Neural cell (in vitro differentiated cells): ENCODE data around the gene ADSS1. TPM values are rescaled to one million over a fixed set of nuclear protein-coding genes. Genes with fewer than 3 reads are reported as not detected.

ENCODE experiments used
- H2AFZ ChIP-seq: fragments of 200-600, 300-800 bp; sonication (generic), shearing (Covaris generic); 2 replicates; pipeline ENCODE4 v1.6.0; 2014; ENCODE audit warnings: low read depth, mild to moderate bottlenecking, antibody characterized with exemption, low read length, moderate library complexity
- H3F3A ChIP-seq: fragments of 200-600 bp; shearing (Covaris generic); 2 replicates; pipeline ENCODE4 v1.6.1; 2016; ENCODE audit warnings: mild to moderate bottlenecking, moderate library complexity, mixed read lengths, antibody characterized with exemption, low read length; ENCODE audit not compliant: insufficient read depth, poor library complexity, severe bottlenecking
- H3K27ac ChIP-seq: fragments of 200-600, 300-800 bp; sonication (generic), shearing (Covaris generic); 2 replicates; pipeline ENCODE4 v1.5.1; 2014; ENCODE audit warnings: mild to moderate bottlenecking, low read length, moderate library complexity
- H3K27me3 ChIP-seq: fragments of 300-800, 200-600 bp; sonication (generic), shearing (Covaris generic); 2 replicates; pipeline ENCODE4 v1.6.0; 2014; ENCODE audit warnings: mild to moderate bottlenecking, low read depth, low read length, moderate library complexity; ENCODE audit not compliant: insufficient read depth
- H3K36me3 ChIP-seq: fragments of 300-800, 200-600 bp; sonication (generic), shearing (Covaris generic); 2 replicates; pipeline ENCODE4 v1.5.1; 2014; ENCODE audit warnings: mild to moderate bottlenecking, antibody characterized with exemption, low read length, moderate library complexity; ENCODE audit not compliant: insufficient read depth
- H3K4me2 ChIP-seq: fragments of 300-800, 200-600 bp; sonication (generic), shearing (Covaris generic); 2 replicates; pipeline ENCODE4 v1.6.0; 2014; ENCODE audit warnings: mild to moderate bottlenecking, low read length
- H3K4me3 ChIP-seq: fragments of 300-800, 200-600 bp; sonication (generic), shearing (Covaris generic); 2 replicates; pipeline ENCODE4 v1.5.1; 2014; ENCODE audit warnings: mild to moderate bottlenecking, low read length, moderate library complexity
- H3K79me2 ChIP-seq: fragments of 200-600 bp; shearing (Covaris generic); replicated peaks from 2 replicates; pipeline ENCODE4 v1.6.0; 2014; ENCODE audit warnings: mild to moderate bottlenecking, low read length, moderate library complexity; ENCODE audit not compliant: insufficient read depth
- H3K9ac ChIP-seq: fragments of 300-800, 200-600 bp; sonication (generic), shearing (Covaris generic); 2 replicates; pipeline ENCODE4 v1.6.1; 2016; ENCODE audit warnings: mild to moderate bottlenecking, low read length, mixed read lengths
- H3K9me2 ChIP-seq: fragments of 200-600 bp; shearing (Covaris generic); 2 replicates; pipeline ENCODE4 v1.6.1; 2016; ENCODE audit warnings: mild to moderate bottlenecking, low read length, mixed read lengths; ENCODE audit not compliant: insufficient read depth
- H3K9me3 ChIP-seq: fragments of 200-600, 300-800 bp; sonication (generic), shearing (Covaris generic); 2 replicates; pipeline ENCODE4 v1.6.1; 2016; ENCODE audit warnings: mild to moderate bottlenecking, mixed run types, low read length, moderate library complexity, mixed read lengths
- H4K20me1 ChIP-seq: fragments of 200-600 bp; shearing (Covaris generic); 2 replicates; pipeline ENCODE4 v1.6.1; 2016; ENCODE audit warnings: mild to moderate bottlenecking, mixed run types; ENCODE audit not compliant: insufficient read depth
- CTCF ChIP-seq: fragments of 450-650 bp; IDR thresholded peaks from 2 replicates; pipeline ENCODE4 v1.5.1; 2014; ENCODE audit warnings: antibody characterized with exemption, mild to moderate bottlenecking, moderate library complexity; ENCODE audit not compliant: poor library complexity, severe bottlenecking
- EP300 ChIP-seq: fragments of 450-650 bp; conservative IDR thresholded peaks from 2 replicates; pipeline ENCODE4 v1.6.1; 2014; ENCODE audit warnings: antibody characterized with exemption, mild to moderate bottlenecking, moderate library complexity; ENCODE audit not compliant: poor library complexity, severe bottlenecking
- EZH2 ChIP-seq: fragments of 200-600, 300-800 bp; shearing (Covaris generic), sonication (generic); IDR thresholded peaks from 2 replicates; pipeline ENCODE4 v1.6.1; 2014; ENCODE audit warnings: antibody characterized with exemption, low read length, borderline replicate concordance, mild to moderate bottlenecking; ENCODE audit not compliant: insufficient read depth, poor library complexity, severe bottlenecking
- MXI1 ChIP-seq: fragments of 450-650 bp; conservative IDR thresholded peaks from 2 replicates; pipeline ENCODE4 v1.6.1; 2014; ENCODE audit warnings: antibody characterized with exemption, mild to moderate bottlenecking; ENCODE audit not compliant: poor library complexity, severe bottlenecking
- POLR2AphosphoS5 ChIP-seq: IDR thresholded peaks from 2 replicates; pipeline ENCODE4 v1.6.1; 2012
- RAD21 ChIP-seq: fragments of 450-650 bp; conservative IDR thresholded peaks from 2 replicates; pipeline ENCODE4 v1.6.1; 2014; ENCODE audit warnings: antibody characterized with exemption, mild to moderate bottlenecking, moderate library complexity
- REST ChIP-seq: IDR thresholded peaks from 2 replicates; pipeline ENCODE4 v1.6.1; 2012; ENCODE audit warnings: borderline replicate concordance
- SMC3 ChIP-seq: fragments of 450-650 bp; conservative IDR thresholded peaks from 2 replicates; pipeline ENCODE4 v1.6.1; 2014; ENCODE audit warnings: antibody characterized with exemption, mild to moderate bottlenecking, moderate library complexity; ENCODE audit not compliant: poor library complexity
- TAF1 ChIP-seq: IDR thresholded peaks from 2 replicates; pipeline ENCODE4 v1.6.1; 2012; ENCODE audit warnings: low read depth
- polyA plus RNA-seq: library from polyadenylated mRNA; depleted of rRNA; stranded (reverse); fragments of >200 nt; gene quantifications from 2 replicates; pipeline ENCODE4 v1.2.3, GENCODE V29; 2014

ADSS1 gene
- polyA plus RNA-seq, 1 donor from 2014 or later = 4.3 TPM

- TF ChIP-seq SMC3 (no peak), CTCF (no peak), EZH2 (no peak), TAF1 (no peak), RAD21 (no peak), POLR2AphosphoS5 (peak; percentile 12), REST (no peak)
- H3K27me3 ChIP-seq = peaks cover 30% of the 10 kb centered on the region
- H3K4me2 ChIP-seq = peak within 1 kb of the TSS; percentile 79
- H2AFZ ChIP-seq = no peak within 1 kb of the TSS
- H3K9ac ChIP-seq = peak within 1 kb of the TSS; percentile 74
- H3K79me2 ChIP-seq = peaks cover 23% of the 10 kb centered on the region
- H4K20me1 ChIP-seq = no peaks in the 10 kb centered on the region
- no peaks in the 10 kb centered on the region for H3K9me3 ChIP-seq
- H3K36me3 ChIP-seq = no peaks in the 10 kb centered on the region
- no peaks in the 10 kb centered on the region for H3K9me2 ChIP-seq
- no peak within 1 kb of the TSS for H3K27ac ChIP-seq
- H3K4me3 ChIP-seq = peak within 1 kb of the TSS; percentile 89
- H3F3A ChIP-seq = no peaks in the 10 kb centered on the region
These were observed 71.2 kb downstream of the ADSS1 start, which contains the start of gene AKT1 for GRCh38 chr14:104794993-104795780. AKT1 (minus strand) TSS chr14:104795748; CDS start chr14:104792643, 3,105 bp downstream.

- Histone ChIP-seq H3K4me2 (no peak overlapping the region), H3F3A (no peaks in the 10 kb centered on the region)
These were observed 72.0 kb downstream of the ADSS1 start for GRCh38 chr14:104795781-104796686.

More at GRCh38 chr14:104795781-104796686, 72.0 kb downstream of the ADSS1 start:
- Histone ChIP-seq H3K4me3 (peak overlapping the region; percentile 63), H3K27ac (no peak overlapping the region), H3K9me2 (no peaks in the 10 kb centered on the region), H4K20me1 (no peaks in the 10 kb centered on the region), H3K9me3 (no peaks in the 10 kb centered on the region), H3K27me3 (peaks cover 34% of the 10 kb centered on the region), H3K79me2 (peaks cover 23% of the 10 kb centered on the region), H3K9ac (peak overlapping the region; percentile 58), H2AFZ (no peak overlapping the region), H3K36me3 (no peaks in the 10 kb centered on the region)
- no peak for TF ChIP-seq REST
- no peak for TF ChIP-seq RAD21
- no peak for TF ChIP-seq SMC3
- no peak for TF ChIP-seq CTCF
- no peak for TF ChIP-seq MXI1
- TF ChIP-seq TAF1 = no peak
- no peak for TF ChIP-seq EZH2
- no peak for TF ChIP-seq EP300
- no peak for TF ChIP-seq POLR2AphosphoS5
